ENCODE results near the gene HAUS8. TPM values are rescaled to one million over a fixed set of nuclear protein-coding genes. Genes with fewer than 3 reads are reported as not detected.

Gene HAUS8
- total and polyA plus RNA-seq, 3 experiments from 2014 or later, result 9.7 to 36.4 (median 33.4) TPM

Other genes starting within 250 kb of the HAUS8 start
- gene SIN3B, start 246.1 kb downstream of the HAUS8 start, total RNA-seq, result 10 to 100 TPM; 32.9 to 34.8 TPM
- gene SIN3B, start 246.1 kb downstream of the HAUS8 start, polyA plus RNA-seq, result 5.0 TPM
- not detected for gene F2RL3, start 186.5 kb downstream of the HAUS8 start, total RNA-seq
- gene F2RL3, start 186.5 kb downstream of the HAUS8 start, polyA plus RNA-seq, result not detected
- gene CPAMD8, start 48.6 kb downstream of the HAUS8 start, total RNA-seq, result under 1 TPM; 0.07 to 0.18 TPM
- 0.74 TPM for gene CPAMD8, start 48.6 kb downstream of the HAUS8 start, polyA plus RNA-seq
- 100 to 1,000 TPM; 104 to 108 TPM for gene MYO9B, start 325 bp upstream of the HAUS8 start, total RNA-seq
- gene MYO9B, start 325 bp upstream of the HAUS8 start, polyA plus RNA-seq, result 24.9 TPM
- 10 to 100 TPM; 31.9 to 35.4 TPM for gene USE1, start 139.9 kb upstream of the HAUS8 start, total RNA-seq
- gene USE1, start 139.9 kb upstream of the HAUS8 start, polyA plus RNA-seq, result 33.6 TPM
- 10 to 100 TPM; 15.0 to 16.8 TPM for gene OCEL1, start 150.8 kb upstream of the HAUS8 start, total RNA-seq
- 35.5 TPM for gene OCEL1, start 150.8 kb upstream of the HAUS8 start, polyA plus RNA-seq
- 1 to 10 TPM; 7.4 to 7.8 TPM for gene NR2F6, start 170.5 kb upstream of the HAUS8 start, total RNA-seq
- 0.94 TPM for gene NR2F6, start 170.5 kb upstream of the HAUS8 start, polyA plus RNA-seq
- under 1 TPM; 0.07 to 0.27 TPM for gene USHBP1, start 189.3 kb upstream of the HAUS8 start, total RNA-seq
- gene USHBP1, start 189.3 kb upstream of the HAUS8 start, polyA plus RNA-seq, result not detected
- gene BABAM1, start 192.0 kb upstream of the HAUS8 start, total RNA-seq, result 100 to 1,000 TPM; 124 to 132 TPM
- gene BABAM1, start 192.0 kb upstream of the HAUS8 start, polyA plus RNA-seq, result 114 TPM
- 10 to 100 TPM; 15.2 to 16.2 TPM for gene ANKLE1, start 206.4 kb upstream of the HAUS8 start, total RNA-seq
- 0.47 TPM for gene ANKLE1, start 206.4 kb upstream of the HAUS8 start, polyA plus RNA-seq
- gene ABHD8, start 228.0 kb upstream of the HAUS8 start, total RNA-seq, result 1 to 10 TPM; 5.2 to 6.0 TPM
- 8.3 TPM for gene ABHD8, start 228.0 kb upstream of the HAUS8 start, polyA plus RNA-seq
- 100 to 1,000 TPM; 136 to 138 TPM for gene MRPL34, start 230.4 kb upstream of the HAUS8 start, total RNA-seq
- 227 TPM for gene MRPL34, start 230.4 kb upstream of the HAUS8 start, polyA plus RNA-seq
- gene DDA1, start 234.1 kb upstream of the HAUS8 start, total RNA-seq, result 10 to 100 TPM; 47.9 to 51.1 TPM
- gene DDA1, start 234.1 kb upstream of the HAUS8 start, polyA plus RNA-seq, result 34.7 TPM